ENCODE measurements around the gene CYREN. TPM values are rescaled to one million over a fixed set of nuclear protein-coding genes. Genes with fewer than 3 reads are reported as not detected.

The CYREN gene
- total and polyA plus RNA-seq, 9 donors: 23.5 to 43.0 (median 31.7) TPM

DNA sequence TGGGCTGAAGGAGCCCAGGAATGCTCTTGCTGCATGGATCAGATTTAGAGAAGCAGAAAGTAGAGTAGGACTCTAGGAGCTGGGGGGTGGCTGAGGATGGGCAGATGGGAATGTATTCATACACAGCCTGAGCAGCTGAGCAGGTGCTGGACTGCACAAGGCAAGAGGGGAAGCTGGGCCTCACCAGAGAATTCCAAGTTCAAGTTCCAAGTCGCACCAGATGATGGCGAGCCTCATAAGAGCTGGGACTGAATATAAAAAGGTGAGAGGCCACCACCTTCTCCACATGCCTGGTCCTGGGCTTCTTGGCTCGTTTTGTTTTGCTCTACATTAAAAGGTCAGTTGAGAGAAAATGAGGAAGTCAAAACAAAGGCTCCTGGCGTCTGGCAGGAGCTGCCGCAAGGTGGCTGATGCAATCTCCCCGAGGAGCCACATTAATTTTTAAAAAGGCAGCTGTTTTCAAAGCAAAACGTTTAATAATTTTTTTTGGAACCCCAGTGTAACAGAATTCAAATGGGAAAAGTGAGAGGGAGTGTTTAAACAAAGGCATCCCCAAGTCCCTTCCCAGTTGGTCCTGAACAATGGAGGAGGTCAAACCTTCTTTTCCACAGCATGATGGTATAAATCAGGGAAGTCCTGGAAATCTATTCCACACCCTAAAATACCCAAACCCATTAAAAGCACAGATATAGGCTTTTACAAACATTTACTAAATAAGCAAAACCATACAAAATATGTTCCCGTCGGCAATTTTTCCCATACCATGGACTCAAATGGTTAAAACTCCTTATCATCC is 9.5 kb downstream of the CYREN start:
- DNase-seq: peak; percentile 68
- Histone ChIP-seq H3K27ac (ENCODE audit: low read length) (peak overlapping the region; percentile 76), H3K27me3 (ENCODE audit: control insufficient read depth, insufficient read depth, low read length) (no peaks in the 10 kb centered on the region), H3K4me3 (ENCODE audit: low read length) (no peak overlapping the region), H3K36me3 (ENCODE audit: control insufficient read depth, insufficient read depth, low read length) (peaks cover 29% of the 10 kb centered on the region), H3K4me1 (ENCODE audit: control insufficient read depth, insufficient read depth, low read length) (peaks cover 45% of the 10 kb centered on the region), H3K9me3 (replicated peaks; ENCODE audit: control insufficient read depth, low read depth, low read length) (peaks cover 19% of the 10 kb centered on the region)
- 36% methylated on average over 7 of the region's 9 CpGs for WGBS (ENCODE audit: insufficient coverage)

- H3K36me3 ChIP-seq (ENCODE audit: control insufficient read depth, insufficient read depth, low read length): peaks cover 22% of the 10 kb centered on the region
- DNase-seq: peak; percentile 48
- H3K4me3 ChIP-seq (ENCODE audit: low read length): no peak overlapping the region
- H3K9me3 ChIP-seq (replicated peaks; ENCODE audit: control insufficient read depth, low read depth, low read length): peaks cover 27% of the 10 kb centered on the region
- peaks cover 42% of the 10 kb centered on the region for H3K4me1 ChIP-seq (ENCODE audit: control insufficient read depth, insufficient read depth, low read length)
- no peaks in the 10 kb centered on the region for H3K27me3 ChIP-seq (ENCODE audit: control insufficient read depth, insufficient read depth, low read length)
- WGBS (ENCODE audit: insufficient coverage): 83% methylated on average over 1 of the region's 5 CpGs
- H3K27ac ChIP-seq (ENCODE audit: low read length): peak overlapping the region; percentile 76
Measured at GRCh38 chr7:135160098-135160857, 10.2 kb downstream of the CYREN start.

DNA sequence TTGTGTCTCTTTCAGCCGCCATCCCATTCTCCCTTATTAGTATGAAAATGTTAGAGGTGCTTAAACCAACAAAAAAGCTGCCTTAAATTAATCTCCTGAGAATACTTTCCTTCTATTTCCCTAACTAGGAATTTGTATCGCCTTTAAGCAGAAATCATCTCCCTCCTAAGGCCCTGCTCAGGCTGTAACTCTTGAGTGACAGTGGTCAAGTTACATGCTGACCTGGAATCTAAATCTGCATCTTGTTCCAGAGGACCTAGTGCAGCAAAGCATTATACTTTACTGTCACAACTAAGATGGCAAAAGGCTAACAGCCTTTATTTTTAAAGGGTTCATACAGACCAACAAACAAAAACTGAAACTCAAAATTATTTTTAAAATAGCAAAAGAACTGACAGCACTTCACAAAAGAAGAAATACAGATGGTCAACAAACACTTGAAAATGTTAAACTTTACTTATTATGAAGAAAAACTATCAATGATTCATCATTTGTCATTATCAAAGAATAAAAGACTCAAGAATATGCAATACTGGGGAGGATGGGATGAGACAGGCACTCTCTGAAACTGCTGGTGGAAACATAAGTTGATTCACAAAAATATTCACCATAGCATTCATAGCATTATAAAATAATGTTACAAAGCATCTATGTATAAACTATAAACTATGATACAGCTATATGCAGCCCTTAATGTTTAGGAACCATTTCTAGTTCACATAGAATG is 11.0 kb downstream of the CYREN start:
- Histone ChIP-seq H3K9me3 (replicated peaks; ENCODE audit: control insufficient read depth, low read depth, low read length) (peaks cover 29% of the 10 kb centered on the region), H3K27ac (ENCODE audit: low read length) (peak overlapping the region; percentile 76), H3K27me3 (ENCODE audit: control insufficient read depth, insufficient read depth, low read length) (no peaks in the 10 kb centered on the region), H3K36me3 (ENCODE audit: control insufficient read depth, insufficient read depth, low read length) (peaks cover 14% of the 10 kb centered on the region), H3K4me3 (ENCODE audit: low read length) (no peak overlapping the region), H3K4me1 (ENCODE audit: control insufficient read depth, insufficient read depth, low read length) (peaks cover 37% of the 10 kb centered on the region)
- 86% methylated on average over 1 of the region's 2 CpGs for WGBS (ENCODE audit: insufficient coverage)
- DNase-seq: no peak

GRCh38 chr7:135158874-135159273 is 11.6 kb downstream of the CYREN start:
- WGBS (ENCODE audit: insufficient coverage): 61% methylated on average over 3 of the region's 6 CpGs
- Histone ChIP-seq H3K27ac (ENCODE audit: low read length) (peak overlapping the region; percentile 52), H3K9me3 (replicated peaks; ENCODE audit: control insufficient read depth, low read depth, low read length) (peaks cover 29% of the 10 kb centered on the region), H3K4me1 (ENCODE audit: control insufficient read depth, insufficient read depth, low read length) (peaks cover 33% of the 10 kb centered on the region), H3K4me3 (ENCODE audit: low read length) (no peak overlapping the region), H3K36me3 (ENCODE audit: control insufficient read depth, insufficient read depth, low read length) (peaks cover 8% of the 10 kb centered on the region), H3K27me3 (ENCODE audit: control insufficient read depth, insufficient read depth, low read length) (no peaks in the 10 kb centered on the region)
- no peak for DNase-seq

DNA sequence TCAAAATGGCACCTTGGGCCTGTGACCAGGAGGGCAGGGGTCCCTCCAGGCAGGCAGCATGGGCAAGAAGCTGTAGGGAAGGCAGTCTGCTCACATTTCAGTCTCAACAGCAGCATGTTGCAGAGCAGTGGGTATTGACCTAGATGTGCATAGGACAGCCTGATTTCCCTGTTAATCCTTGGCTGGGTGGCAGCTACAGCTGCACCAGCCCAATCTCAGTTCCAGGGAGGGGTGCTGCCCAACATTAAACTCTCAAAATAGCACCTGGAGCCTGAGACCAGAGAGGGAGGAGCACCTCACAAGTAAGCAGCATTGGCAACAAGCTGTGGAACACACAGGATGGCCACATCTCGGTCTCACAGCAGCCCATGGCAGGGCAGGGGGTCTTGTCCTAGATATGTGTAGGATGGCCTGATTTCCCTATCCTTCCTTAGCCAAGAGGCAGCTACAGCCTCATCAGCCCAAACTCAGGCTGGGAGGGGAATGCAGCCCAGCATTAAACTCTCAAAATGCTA is 12.3 kb downstream of the CYREN start:
- Histone ChIP-seq H3K36me3 (ENCODE audit: control insufficient read depth, insufficient read depth, low read length) (peaks cover 5% of the 10 kb centered on the region), H3K27me3 (ENCODE audit: control insufficient read depth, insufficient read depth, low read length) (no peaks in the 10 kb centered on the region), H3K27ac (ENCODE audit: low read length) (no peak overlapping the region), H3K9me3 (replicated peaks; ENCODE audit: control insufficient read depth, low read depth, low read length) (peaks cover 32% of the 10 kb centered on the region), H3K4me1 (ENCODE audit: control insufficient read depth, insufficient read depth, low read length) (peaks cover 33% of the 10 kb centered on the region), H3K4me3 (ENCODE audit: low read length) (no peak overlapping the region)
- WGBS (ENCODE audit: insufficient coverage): no CpG with 5 or more reads among the region's 1 CpG
- DNase-seq: no peak

- DNase-seq: no peak
- Histone ChIP-seq H3K27me3 (ENCODE audit: control insufficient read depth, insufficient read depth, low read length) (no peaks in the 10 kb centered on the region), H3K27ac (ENCODE audit: low read length) (no peak overlapping the region), H3K4me3 (ENCODE audit: low read length) (no peak overlapping the region), H3K36me3 (ENCODE audit: control insufficient read depth, insufficient read depth, low read length) (no peaks in the 10 kb centered on the region), H3K9me3 (replicated peaks; ENCODE audit: control insufficient read depth, low read depth, low read length) (peaks cover 28% of the 10 kb centered on the region), H3K4me1 (ENCODE audit: control insufficient read depth, insufficient read depth, low read length) (peaks cover 26% of the 10 kb centered on the region)
- WGBS (ENCODE audit: insufficient coverage): no CpG with 5 or more reads among the region's 1 CpG
Measured at GRCh38 chr7:135156290-135156689, 14.2 kb downstream of the CYREN start.

DNA sequence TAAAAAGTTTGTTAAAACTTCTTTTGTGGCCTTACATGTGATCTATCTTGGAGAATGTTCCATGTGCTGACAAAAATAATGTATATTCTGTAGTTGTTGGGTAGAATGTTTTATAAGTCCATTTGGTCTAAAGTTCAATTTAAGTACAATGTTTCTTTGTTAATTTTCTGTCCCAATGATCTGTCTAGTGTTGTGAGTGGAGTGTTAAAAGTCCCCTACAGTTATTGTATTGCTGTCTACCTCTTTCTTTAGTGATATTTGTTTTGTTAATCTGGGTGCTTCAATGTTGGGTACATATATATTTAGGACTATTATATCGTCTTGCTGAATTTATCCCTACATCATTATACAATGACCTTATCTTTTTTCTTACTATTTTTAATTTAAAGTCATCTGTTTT is 15.8 kb downstream of the CYREN start:
- no peaks in the 10 kb centered on the region for H3K27me3 ChIP-seq (ENCODE audit: control insufficient read depth, insufficient read depth, low read length)
- H3K36me3 ChIP-seq (ENCODE audit: control insufficient read depth, insufficient read depth, low read length): no peaks in the 10 kb centered on the region
- DNase-seq: no peak
- no peak overlapping the region for H3K27ac ChIP-seq (ENCODE audit: low read length)
- H3K9me3 ChIP-seq (replicated peaks; ENCODE audit: control insufficient read depth, low read depth, low read length): peaks cover 28% of the 10 kb centered on the region
- peaks cover 14% of the 10 kb centered on the region for H3K4me1 ChIP-seq (ENCODE audit: control insufficient read depth, insufficient read depth, low read length)
- no CpG with 5 or more reads among the region's 1 CpG for WGBS (ENCODE audit: insufficient coverage)
- no peak overlapping the region for H3K4me3 ChIP-seq (ENCODE audit: low read length)

GRCh38 chr7:135152442-135152841 is 18.1 kb downstream of the CYREN start:
- Histone ChIP-seq H3K9me3 (replicated peaks; ENCODE audit: control insufficient read depth, low read depth, low read length) (peaks cover 26% of the 10 kb centered on the region), H3K36me3 (ENCODE audit: control insufficient read depth, insufficient read depth, low read length) (no peaks in the 10 kb centered on the region), H3K4me3 (ENCODE audit: low read length) (no peak overlapping the region), H3K27ac (ENCODE audit: low read length) (no peak overlapping the region), H3K27me3 (ENCODE audit: control insufficient read depth, insufficient read depth, low read length) (no peaks in the 10 kb centered on the region), H3K4me1 (ENCODE audit: control insufficient read depth, insufficient read depth, low read length) (peaks cover 4% of the 10 kb centered on the region)
- WGBS (ENCODE audit: insufficient coverage): no CpG with 5 or more reads among the region's 1 CpG
- DNase-seq: no peak

- DNase-seq: peak; percentile 48
- Histone ChIP-seq H3K27ac (ENCODE audit: low read length) (no peak overlapping the region), H3K36me3 (ENCODE audit: control insufficient read depth, insufficient read depth, low read length) (no peaks in the 10 kb centered on the region), H3K4me1 (ENCODE audit: control insufficient read depth, insufficient read depth, low read length) (no peaks in the 10 kb centered on the region), H3K9me3 (replicated peaks; ENCODE audit: control insufficient read depth, low read depth, low read length) (peaks cover 17% of the 10 kb centered on the region), H3K27me3 (ENCODE audit: control insufficient read depth, insufficient read depth, low read length) (no peaks in the 10 kb centered on the region), H3K4me3 (ENCODE audit: low read length) (no peak overlapping the region)
- 100% methylated on average over 1 of the region's 6 CpGs for WGBS (ENCODE audit: insufficient coverage)
Measured at GRCh38 chr7:135151533-135151932, 19.0 kb downstream of the CYREN start.

- no peaks in the 10 kb centered on the region for H3K27me3 ChIP-seq (ENCODE audit: control insufficient read depth, insufficient read depth, low read length)
- H3K9me3 ChIP-seq (replicated peaks; ENCODE audit: control insufficient read depth, low read depth, low read length): peaks cover 14% of the 10 kb centered on the region
- DNase-seq: no peak
- no peak overlapping the region for H3K4me3 ChIP-seq (ENCODE audit: low read length)
- no peaks in the 10 kb centered on the region for H3K4me1 ChIP-seq (ENCODE audit: control insufficient read depth, insufficient read depth, low read length)
- 82% methylated on average over 2 of the region's 2 CpGs for WGBS (ENCODE audit: insufficient coverage)
- no peak overlapping the region for H3K27ac ChIP-seq (ENCODE audit: low read length)
- no peaks in the 10 kb centered on the region for H3K36me3 ChIP-seq (ENCODE audit: control insufficient read depth, insufficient read depth, low read length)
Measured at GRCh38 chr7:135151132-135151531, 19.4 kb downstream of the CYREN start.

Data from muscle of leg (tissue), 11 donors.